ENCODE data around the gene NDE1.
"Not testable (repeated sequence)": the region's sequence is repeated elsewhere in the genome, so short reads cannot be mapped to it uniquely, and the experiment has no call there.

Gene NDE1

DNA sequence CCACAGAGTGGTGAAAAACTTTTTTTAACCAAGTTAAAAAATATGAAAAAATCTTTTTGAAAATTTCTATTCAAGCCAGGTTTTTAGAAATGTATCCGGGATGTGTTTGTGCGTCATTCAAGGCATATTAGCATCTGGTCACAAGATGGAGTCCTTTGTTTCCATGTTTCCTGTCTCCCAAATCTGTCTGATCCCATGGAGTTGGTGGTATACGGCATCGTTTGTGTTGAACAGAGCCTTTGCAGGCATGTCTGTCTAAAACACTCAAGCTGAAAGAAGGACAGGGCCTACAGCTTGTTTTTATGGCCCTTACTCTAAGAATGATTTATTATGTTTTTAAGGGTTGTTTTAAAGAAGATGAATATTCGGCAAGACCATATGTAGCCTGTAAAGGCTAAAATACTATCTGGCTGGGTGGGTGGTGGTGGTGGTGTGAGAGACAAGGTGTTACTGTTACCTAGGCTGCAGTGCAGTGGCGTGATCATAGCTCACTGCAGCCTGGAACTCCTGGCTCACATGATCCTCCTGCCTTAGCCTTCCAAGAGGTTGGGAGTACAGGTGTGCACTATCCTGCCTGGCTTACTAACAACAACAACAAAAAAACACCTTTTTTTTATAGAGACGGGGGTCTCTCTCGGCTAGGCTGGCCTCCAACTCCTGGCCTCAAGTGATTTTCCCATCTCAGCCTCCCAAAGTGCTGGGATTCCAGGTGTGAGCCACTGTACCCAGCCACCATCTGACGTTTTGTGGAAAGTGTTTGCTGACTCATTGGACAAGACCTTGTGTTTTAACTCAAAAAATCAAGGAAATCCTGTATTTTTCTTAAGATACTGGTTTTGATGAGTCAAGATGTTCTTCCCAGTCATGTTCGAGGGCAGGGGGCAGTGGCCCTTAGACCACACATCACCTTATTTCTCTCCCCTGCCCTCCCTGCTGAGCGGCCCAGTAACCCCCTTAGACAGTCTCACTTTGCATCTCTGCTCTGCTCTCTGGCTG, 52.2 kb downstream of the NDE1 start:
- DNase-seq, result no peak

DNA sequence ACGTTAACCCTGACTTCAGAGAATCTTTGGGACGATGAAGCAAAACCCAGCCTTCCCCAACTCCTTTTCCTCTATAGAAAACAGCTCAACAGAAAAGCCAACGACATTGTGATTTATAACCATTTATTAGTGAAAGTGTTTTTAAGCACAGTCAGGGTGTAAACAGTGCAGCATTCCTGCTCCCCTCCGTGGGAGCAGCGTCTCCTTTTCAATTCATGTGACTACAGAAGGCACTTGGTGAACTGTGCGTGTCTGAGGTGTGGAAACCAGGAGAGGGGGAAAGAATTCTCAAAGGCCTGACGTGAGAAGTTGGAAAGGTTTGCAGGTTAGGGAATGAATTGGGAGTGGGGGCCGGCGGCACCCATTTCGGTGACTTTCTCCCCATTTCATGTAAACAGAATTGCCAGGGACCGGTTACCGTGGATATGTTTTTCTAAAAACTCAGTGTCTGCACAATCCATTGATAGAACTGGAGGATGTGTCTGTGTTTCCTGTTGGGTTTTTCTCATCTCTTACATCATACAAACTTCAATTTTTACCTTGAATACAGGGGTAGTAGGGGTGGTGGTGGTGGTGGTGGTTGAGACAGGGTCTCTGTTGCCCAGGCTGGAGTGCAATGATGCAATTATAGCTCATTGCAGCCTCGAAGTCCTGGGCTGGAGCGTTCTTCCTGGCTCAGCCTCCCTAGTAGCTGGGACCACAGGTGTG, 53.1 kb downstream of the NDE1 start:
- DNase-seq, result no peak

DNA sequence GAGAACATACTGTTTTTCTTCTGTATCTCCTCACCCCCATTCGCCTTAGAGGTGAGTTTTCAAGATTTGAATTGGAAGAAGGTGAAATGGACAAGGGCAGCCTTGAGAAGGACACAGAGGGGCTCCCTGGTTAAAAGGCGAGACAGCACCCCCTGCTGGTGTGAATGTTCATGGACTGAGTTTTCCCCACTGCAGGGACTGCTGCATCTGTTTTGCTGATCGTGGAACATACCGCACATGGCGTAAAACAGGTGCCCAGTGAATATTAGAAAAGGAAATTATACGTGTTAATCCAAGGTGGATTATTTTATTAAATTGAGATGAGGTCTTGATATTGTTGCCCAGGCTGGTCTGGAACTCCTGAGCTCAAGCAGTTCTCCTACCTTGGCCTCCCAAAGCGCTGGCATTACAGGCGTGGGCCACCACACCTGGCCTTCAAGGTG, 54.5 kb downstream of the NDE1 start:
- DNase-seq, result peak; percentile 79

DNA sequence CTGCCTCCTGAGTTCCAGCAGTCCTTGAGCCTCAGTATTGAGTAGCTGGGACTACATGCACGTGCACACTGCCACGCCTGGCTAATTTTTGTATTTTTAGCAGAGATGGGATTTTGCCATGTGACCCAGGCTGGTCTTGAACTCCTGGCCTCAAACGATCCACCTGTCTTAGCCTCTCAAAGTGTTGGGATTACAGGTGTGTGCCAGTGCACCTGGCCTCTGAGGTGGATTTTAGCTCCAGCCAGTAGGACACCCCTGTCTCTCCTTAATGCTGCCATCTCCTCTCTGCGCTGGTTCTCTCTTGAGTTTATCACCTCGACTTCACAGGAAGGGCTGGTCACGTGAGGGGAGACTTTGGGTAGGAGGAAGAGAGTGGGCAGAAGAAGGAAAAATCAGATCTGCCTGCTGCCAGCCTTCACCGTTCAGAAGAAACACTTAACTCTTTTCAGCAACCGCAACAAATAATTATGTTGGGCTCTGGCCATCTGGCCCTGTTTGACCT, 55.1 kb downstream of the NDE1 start:
- no peak for DNase-seq

DNA sequence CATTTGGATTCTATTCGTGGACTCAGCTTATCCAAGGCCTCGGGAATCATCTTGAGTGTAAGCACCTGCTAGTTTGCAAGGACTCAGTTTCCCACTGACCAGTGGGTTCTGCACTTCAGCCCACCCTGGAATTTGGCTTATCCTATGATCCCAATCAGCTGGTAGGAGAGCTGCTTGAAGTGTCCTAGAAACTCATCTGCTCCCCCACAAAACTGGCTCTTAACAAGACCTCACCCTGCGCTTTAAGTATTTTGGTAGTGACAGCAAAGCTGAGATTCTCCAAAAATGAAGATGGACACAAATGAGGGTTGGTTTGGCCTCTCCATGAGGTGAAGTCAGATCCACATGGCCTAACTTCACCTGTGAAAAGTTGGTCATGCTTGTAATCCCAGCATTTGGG, 57.3 kb downstream of the NDE1 start:
- DNase-seq, result no peak

DNA sequence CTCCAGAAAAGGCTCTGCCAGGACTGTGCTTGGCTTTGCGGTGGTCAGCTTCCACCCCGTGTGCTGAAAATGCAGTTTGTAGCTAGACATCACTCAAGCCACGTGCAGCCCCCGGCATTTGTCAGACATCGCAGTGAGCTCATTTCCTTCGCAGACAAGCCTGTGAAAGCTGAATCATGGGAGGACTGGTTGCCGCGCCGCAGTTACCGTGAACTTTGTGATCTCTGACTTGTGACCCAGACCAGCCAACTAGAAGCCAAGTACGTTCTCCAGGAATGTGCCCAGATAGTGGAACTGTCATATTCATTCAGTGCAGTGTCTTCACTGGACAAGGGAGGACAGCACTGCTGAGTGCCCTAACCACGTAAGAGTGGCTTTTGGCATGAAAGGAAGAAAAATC, 58.1 kb downstream of the NDE1 start:
- no peak for DNase-seq

DNA sequence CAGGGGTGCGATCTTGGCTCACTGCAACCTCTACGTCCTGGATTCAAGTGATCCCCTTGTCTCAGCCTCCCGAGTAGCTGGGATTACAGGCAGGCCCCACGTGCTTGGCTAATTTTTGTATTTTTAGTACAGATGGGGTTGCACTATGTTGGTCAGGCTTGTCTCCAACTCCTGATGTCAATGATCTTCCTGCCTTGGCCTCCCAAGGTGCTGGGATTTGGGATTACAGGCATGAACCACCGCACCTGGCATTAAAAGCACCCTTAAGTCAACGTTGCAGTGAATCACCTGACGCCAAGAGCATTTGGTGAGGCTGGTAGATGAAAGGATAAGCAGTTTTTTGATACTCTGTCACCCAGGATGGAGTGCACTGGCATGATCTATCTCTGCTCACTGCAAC, 59.0 kb downstream of the NDE1 start:
- no peak for DNase-seq

DNA sequence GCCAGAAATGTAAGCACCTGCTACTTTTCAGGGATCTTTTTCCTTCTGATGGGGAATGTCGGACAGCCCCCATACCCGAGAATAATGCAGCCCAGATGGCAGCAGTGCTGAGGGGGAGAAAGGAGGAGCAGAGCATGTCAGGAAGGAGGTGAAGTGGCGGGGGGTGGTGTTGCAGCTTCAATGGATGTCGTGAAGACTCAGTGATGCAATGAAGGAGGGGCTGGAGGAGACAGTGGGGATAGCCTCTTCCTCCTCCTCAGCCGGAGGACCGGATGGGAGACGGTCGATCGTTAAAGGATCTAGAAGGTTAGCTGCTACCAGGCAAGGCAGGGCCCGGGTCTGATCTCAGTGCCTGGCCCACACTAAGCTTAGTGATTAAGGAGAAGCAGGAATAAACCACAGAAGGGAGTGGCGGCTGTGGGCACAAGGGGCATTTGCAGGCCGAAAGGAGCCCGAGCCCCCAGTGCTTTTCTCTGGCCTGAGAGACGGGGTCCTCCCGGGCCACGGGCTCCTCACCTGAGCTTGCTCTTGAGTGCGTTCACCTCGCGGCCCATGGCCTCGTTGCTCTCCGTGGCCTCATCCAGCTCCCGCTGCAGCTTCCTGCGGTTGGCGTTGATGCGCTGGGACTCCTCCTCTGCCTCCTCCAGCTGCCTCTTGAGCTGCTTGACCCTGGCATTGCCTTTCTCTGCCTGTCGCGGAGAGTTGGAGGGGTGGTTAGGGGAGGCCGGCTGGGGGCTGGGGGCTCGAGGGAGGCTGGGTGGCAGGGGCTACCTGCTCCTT, 64.5 kb downstream of the NDE1 start:
- no peak for DNase-seq

DNA sequence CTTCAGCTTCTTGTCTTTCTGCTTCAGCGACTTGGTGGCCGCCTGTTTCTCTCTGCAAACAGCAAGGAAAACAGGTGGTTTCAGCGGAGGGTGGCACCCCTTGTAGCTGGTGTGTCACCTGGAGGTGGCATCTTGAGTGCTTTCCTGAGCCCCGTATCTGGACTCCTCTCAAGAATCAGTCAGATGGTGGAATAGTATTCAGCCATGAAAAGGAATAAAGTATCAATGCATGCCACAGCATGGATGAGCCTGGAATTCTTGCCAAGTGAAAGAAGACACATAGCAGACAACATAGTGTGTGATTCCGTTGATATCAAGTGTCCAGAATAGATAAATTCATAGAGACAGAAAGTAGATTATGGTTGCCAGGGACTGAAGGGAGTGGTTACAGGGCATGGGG, 65.2 kb downstream of the NDE1 start:
- no peak for DNase-seq

DNA sequence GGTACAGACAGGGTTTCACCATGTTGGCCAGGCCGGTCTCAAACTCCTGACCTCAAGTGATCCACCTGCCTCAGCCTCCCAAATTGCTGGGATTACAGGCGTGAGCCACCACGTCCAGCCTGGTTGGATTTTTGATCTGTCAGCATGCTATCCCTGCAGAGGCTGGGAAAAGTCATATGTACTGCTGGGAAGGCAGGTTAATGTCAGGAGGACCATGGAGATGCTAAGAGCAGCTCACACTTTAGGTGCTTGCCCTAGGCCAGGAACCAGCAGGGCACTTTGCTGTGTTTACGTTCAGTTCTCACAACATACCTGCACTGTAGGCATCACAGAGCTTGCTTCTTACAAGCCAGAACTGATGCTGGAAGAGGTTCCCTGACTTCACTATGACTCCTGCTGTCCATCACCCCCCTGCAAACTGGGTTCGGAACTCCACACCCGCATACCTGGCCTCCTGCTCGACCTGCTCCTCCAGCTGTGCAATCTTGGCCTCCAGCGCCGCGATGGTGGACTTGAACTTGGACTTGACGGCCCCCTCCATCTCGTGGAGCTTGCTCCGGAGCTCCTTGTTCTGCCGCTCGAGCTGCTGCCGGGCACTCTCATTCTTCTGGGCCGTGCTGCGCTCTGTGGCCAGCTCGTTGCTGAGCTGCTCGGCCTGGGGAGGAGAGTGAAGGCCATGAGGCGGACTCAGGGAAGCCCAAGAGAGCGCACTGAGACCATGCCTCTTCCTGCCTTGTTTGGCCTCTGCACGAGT, 66.8 kb downstream of the NDE1 start:
- no peak for DNase-seq

DNA sequence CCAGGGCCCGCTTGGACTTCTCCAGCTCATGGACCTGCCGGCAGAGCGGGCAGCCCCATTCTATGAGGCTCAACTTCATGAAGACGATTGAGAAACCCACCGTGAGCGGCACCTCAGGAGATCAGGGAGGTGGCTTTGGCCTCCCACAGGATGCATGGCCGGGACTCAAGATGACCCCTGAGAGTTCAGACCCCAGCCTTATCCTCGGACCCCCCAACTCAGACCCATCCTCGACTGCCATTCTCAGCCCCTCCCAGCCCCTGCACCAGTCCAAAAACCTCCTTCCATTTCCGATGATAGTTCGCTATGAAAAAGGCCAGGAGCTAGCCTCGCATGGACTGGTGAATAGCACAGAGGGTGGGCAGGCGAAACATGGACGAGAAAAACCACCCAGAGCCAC, 71.0 kb downstream of the NDE1 start:
- DNase-seq, result no peak

DNA sequence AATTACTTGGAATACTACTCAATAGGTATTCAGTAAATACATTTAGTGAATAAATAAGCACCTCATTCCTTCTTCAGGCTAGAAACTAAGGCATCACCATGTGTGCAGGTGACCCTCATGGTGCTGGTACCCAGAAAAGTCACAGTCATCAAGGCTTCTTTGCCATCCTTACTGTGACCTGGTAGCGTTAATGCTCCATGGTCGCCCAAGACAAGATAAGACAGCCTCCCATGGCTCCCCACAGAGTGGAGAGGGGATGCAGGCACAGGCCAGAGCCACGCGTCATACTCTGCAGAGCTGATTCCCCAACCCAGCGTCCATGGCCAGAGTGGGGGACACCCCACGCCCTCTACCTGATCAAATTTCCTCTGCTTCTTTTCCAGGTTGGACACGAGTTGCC, 73.8 kb downstream of the NDE1 start:
- DNase-seq, result no peak

DNA sequence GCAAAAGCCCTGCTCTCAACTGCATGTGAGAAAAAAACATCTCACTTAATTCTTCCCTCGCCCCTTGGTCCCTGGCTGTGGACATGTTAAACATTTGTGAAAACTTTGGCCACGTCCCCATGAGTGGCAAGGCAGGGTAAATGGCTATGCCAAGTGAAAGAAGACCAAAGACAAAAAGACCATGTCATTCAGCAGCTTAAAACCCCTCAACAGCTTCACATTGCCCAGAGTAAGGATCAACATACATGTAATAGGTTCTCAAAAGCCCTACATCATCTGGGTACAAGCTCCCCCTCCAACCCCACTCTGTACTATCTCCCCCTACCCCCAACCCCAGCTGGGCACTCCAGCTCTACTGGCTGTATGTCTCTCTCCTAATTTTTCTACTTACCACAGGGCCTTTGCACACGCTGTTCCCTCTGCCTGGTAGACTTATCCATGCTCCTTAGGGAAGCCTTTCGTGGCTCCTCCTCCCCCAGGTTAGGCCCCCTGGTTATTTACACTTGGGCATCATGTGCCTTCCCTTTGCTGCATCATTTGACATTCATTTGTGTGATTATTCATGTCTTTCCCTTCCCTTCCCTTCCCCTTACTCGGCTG, 75.7 kb downstream of the NDE1 start:
- no peak for DNase-seq

DNA sequence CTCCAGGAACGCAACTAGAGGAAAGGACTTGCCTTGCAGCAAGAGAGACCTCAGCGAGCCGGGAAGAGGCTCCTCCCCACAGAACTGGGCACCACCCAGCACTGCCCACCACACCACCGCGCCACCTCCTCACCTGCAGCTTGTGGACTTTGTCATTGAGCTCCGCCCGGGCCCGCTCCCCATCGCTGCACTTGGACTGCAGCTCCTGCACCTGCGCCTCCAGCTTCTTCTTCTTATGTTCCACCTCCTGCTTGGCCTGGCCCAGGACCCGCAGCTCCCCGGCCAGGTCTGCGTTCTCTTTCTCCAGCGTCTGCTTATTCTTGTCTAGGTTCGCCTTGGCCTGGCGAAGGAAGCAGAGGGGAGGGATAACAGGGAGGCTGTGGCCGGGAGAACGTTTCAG, 76.7 kb downstream of the NDE1 start:
- DNase-seq, result no peak

DNA sequence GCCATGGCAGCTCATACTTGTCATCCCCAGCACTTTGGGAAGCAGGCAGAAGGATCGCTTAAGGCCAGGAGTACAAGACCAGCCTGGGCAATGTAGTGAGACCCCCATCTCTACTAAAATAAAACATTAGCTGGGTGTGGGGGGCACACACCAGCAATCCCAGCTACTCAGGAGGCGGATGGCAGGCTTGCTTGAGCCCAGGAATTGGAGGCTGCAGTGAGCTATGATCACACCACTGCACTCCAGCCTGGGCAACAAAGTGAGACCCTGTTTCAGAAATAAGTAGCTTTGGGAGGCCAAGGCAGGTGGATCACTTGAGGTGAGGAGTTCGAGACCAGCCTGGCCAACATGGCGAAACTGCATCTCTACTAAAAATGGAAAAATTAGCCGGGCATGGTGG, 77.7 kb downstream of the NDE1 start:
- DNase-seq, result not testable (repeated sequence)

DNA sequence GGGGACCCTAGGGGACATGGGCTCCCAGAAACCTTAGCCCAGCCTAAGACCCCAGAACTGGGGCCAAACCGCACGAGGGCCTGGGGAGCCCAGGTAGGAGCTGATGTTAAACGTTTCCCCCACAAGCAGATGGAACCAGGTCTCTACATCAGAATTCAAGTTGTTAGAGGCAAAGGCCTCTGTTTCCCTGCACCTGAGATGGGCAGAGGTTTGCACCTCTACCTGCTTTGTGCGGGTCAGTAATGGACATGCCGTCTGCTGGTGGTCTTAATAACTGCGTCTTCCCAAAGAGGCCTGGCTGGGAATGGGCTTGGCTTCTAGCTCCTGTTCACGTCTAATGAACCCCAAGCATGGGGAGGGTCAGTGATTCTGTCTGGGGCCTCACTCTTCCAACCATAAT, 79.1 kb downstream of the NDE1 start:
- no peak for DNase-seq

DNA sequence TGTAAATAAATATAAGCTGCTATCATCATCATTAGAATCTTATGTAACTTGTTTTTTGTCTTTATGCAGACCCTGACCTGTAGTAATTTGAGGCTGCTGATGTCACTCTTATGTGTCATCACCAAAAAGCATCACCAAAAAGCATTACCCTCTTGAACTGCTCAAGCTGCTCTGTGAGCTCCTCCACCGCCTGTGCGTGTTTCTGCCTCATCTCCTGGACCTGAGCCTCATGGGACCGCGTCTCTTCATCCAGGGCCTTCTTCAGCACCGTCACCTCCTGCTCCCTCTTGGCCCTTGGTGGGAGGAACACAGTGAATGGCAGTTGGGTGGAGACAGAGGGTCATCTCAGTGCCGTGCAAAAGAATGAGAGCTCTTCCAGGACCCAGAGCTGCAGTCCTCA, 82.4 kb downstream of the NDE1 start:
- no peak for DNase-seq

DNA sequence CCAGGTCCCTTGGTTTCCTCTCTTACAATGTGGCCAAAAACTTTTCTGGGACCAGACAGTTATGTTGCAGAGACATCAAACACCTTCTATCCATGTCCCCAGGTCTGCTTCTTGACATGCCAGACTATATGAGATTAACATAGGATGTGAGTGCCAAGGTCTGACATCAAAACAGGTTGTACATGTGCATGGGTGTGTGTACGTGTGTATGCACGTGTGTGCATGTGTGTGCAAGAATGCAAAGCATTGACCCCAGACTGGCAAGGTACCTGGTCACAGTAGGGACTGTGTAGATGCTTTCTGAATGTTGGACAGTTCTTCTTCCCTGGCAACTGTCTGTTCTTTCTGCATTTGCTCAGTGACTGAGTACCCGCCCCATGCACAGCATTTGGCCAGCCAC, 85.6 kb downstream of the NDE1 start:
- no peak for DNase-seq

DNA sequence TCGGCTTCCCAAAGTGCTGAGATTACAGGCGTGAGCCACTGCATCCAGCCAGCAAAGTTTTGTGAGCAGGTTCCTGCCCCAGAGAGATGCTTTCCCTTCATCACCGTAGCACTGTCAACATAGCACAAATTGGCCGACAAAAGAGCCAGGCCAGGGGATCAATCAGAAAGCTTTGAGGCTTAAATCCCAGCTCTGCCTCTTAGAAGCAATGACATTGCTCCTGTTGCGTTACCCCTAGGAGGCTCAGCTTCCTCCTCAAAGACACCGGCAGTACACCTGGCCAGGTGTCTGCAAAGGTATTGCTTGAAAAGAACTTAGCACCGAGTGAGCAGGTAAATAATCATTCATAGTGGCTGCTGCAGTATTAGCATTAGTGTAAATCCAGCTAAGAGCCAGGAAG, 86.5 kb downstream of the NDE1 start:
- no peak for DNase-seq

DNA sequence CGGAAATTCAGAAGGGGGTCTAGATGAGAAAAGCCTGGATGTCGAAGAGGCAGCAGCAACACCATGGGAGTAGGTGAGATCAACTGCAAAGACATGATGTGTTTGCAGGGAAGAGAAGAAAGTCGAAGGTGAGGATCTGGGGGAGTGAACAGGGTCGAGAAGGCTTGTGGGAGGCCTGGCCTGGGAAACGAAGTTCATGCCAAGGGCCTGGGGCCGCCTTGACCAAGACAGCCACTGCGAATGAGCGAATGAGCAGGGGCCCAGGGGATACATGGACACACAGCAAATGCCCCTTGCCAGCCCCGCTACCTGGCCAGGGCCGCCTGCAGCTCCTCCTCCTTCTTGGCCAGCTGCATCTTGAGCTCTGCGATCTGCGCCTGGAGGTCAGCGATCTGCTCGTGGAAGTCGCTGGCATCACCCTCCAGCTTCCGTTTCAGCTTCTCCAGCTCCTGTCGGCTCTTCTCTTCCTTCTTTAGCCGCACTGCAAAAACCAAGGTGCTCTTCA, 87.1 kb downstream of the NDE1 start:
- no peak for DNase-seq

DNA sequence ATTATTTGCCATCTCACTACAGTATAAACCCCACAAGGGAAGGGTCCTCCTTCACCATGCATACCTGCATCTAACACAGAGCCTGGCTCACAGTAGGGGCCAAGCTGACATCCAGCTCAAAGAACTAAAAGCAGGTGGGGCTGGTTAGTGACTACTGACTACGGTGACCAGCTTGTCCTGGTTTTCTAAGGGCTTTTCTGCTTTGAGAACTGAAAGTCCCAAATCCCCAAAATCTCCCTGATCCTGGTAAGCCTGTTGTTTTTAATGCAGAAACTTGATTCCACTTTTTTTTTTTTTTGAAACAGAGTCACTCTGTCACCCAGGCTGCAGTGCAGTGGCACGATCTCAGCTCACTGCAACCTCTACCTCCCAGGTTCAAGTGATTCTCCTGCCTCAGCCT, 89.4 kb downstream of the NDE1 start:
- DNase-seq, result no peak

DNA sequence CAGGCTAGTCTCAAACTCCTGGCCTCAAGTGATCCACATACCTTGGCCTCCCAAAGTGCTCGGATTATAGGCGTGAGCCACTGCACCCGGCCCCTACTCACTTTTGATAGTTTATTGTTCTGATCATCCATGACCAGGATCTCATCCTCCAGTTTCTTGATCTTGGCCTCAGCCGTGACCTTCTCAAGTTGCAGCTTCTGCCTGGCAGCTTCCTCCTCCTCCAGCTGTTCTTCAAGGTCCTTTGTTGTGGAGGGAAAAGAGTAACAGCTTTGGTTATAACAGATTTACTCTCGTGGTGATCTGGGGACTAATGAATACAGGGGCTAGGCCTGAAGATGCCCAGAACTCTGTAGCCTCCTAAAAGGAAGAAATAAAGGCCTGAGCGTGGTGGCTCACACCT, 89.9 kb downstream of the NDE1 start:
- DNase-seq, result no peak
